GM18507 (cell line): ENCODE measurements around the gene PLA2G4F.

Source experiments
- DNase-seq: peaks from one replicate; pipeline ENCODE4 v3.0.0; 2011; ENCODE audit warnings: low read depth; ENCODE audit not compliant: insufficient read length; ENCODE audit errors: extremely low spot score
- FAIRE-seq: peaks from 2 replicates; lab custom pipeline; 2011; peaks lifted over from hg19 to GRCh38; lab: Jason Lieb, UNC

The PLA2G4F gene

DNA sequence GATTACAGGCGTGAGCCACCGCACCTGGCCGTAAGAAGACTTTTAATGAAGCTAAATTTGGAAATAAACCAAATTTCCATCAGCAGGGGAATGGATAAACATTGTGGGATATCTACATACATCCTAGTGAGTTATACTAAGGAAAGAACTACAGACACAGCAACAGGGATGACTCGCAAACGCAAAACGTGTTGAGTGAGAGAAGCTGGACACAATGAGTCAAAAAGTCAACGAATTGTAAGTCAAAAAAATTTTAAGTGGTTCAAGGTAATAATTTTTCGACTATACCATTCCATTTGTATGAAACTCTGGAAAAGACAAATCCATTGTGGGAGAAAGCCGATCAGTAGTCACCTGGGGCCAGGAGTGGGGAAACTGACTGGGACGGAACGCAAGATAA, 19.9 kb downstream of the PLA2G4F start:
- DNase-seq (no peak), FAIRE-seq (no peak)

DNA sequence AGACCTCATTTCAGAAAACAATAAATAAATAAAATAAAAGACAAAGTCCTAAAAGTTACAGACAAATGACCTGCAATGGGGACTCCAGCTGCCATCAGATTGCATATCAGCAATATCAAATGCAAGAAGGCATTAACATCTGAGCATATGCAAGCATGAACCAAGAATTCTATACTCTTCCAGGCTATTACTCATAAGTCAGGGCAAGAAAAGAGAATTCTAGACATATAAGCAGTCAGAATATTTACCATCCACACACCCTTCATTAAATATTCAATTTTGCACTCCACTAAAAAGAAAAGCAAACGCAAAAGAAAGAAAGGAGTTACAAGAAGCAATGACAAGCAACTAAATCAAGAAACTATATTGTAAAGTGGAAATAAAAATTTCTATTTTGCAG, 21.1 kb downstream of the PLA2G4F start:
- DNase-seq (no peak), FAIRE-seq (no peak)

DNA sequence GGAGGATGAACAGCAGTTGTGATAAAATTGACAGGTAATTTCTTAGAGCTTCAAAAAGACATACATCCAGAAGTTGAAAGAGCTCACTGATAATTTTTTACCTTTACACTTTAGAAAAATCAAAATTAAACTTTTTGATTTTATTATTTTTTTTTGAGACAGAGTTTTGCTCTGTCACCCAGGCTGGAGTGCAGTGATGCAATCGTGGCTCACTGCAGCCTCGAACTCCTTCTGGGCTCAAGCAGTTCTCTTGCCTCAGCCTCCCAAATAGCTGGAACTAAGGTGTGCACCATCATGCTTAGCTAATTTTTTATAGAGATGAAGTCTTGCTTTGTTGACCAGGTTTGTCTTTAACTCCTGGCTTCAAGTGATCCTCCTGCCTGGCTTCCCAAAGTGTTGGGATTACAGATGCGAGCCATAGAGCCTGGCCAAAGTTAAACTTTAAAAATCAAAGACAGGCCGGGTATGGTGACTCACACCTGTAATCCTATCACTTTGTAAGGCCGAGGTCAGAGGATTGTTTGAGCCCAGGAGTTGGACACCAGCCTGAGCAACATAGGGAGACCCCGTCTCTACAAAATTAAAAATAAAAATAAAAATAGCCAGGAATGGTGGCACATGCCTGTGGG, 21.7 kb downstream of the PLA2G4F start:
- DNase-seq, result no peak
- FAIRE-seq, result no peak

DNA sequence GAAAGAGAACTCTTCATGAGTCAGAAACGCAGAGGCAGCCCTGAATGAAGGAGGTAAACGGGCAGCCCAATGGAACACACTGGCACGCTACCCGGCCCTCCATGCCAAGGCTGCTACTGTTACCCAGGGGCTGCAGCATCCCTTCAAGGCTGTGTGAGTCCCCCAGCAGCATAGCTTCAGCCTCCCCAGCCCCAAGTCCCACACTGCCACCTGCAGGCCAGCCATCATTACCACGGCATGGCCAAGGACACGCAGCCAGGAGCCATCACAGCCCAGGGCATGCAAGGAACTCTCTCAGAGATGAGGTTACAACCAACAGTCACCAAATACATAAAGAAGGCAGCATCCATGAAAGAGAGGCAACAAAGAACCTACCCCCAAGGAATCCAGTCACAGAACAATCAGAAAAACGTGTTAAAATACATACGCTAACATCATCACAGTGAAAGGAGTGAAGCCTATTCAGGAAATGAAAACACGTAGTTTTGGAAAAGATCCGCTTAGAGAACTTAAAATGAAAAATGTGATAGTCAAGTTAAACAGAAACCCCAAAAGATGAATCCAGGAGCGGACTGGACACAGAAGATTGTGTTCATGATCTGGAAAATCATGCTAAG, 22.4 kb downstream of the PLA2G4F start:
- peak; percentile 33 for DNase-seq
- FAIRE-seq, result peak; percentile 73

DNA sequence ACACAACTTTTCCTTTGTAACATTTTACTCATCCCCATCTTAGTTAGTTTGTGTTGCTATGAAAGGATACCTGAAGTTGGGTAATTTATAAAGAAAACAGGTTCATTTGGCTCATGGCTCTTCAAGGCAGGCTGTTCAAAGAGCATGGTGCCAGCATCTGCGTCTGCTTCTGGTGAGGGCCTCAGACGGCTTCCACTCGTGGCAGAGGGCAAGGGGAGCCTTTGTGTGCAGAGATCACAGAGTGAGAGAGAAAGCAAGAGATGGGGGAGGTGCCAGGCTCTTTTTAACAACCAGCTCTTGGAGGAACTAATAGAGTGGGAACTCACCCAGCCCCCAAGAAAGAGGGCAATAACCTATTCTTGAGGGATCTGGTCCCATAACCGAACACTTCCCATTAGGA, 23.1 kb downstream of the PLA2G4F start:
- no peak for FAIRE-seq
- no peak for DNase-seq

DNA sequence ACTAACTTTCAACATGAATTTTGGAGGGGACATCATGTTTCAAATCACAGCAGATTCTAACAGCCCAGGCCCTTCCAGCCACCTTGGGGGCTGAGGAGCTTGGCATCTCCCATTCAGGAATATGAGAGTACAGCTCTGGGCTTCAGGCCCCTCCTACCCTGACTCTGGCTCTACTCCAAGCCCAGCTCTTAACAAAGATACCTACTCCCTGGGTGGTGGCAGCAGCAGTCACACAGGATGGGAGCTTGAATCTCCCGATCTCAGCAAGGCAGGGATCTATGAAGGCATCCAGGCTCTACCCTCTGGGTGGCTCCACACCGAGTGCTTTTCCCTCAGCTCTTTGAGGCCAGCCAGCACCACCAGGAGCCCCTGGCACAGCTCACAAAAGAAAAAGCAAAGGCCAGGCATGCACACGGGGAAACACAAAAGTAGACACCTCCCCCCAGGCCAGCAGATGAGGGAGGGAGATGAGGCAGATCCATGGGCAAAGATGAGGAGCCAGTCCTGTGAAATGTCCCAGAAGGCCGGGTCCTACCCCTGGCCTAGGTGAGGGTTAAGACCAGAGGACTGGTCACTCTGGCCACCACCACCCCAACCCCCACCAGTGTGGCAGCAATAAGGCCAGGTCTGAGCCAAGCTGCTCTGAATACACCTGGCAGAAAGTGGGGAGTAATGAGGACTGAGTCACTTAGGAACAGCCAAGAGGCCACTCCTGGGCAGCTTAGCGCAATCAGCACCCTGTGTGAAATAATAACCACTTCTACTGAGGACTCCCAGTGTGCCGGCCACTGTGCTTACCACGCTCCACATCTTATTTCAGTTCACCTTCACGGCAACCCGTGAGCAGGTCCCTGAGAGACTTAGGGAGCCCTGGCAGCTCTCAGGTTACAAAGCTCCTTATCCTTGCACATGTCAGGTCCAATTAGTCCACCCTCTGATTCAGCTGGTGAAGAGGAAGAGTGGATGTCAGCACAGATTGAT, 24.3 kb downstream of the PLA2G4F start:
- no peak for DNase-seq

DNA sequence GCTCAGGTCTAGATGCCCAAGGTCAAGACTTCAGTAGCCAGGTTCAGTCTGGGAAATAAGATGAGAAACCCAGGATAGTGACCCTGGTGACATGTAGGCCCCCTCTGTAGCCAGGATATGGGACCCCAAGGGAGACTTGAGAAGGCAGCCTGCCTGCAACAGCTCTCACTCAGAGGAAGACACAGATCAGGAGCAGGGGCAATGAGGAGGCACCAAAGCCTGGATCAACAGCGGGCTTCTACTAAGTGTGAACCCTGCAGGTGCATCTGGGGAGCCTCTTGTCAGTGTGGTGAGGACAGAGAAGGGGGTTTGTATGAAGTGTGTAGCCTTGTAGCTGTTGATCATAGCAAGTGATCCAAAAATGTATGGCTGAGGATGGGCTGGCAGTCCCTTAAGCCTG, 25.4 kb downstream of the PLA2G4F start:
- FAIRE-seq (no peak), DNase-seq (no peak)

More for the DNA sequence above, 24.3 kb downstream of the PLA2G4F start:
- no peak for FAIRE-seq

DNA sequence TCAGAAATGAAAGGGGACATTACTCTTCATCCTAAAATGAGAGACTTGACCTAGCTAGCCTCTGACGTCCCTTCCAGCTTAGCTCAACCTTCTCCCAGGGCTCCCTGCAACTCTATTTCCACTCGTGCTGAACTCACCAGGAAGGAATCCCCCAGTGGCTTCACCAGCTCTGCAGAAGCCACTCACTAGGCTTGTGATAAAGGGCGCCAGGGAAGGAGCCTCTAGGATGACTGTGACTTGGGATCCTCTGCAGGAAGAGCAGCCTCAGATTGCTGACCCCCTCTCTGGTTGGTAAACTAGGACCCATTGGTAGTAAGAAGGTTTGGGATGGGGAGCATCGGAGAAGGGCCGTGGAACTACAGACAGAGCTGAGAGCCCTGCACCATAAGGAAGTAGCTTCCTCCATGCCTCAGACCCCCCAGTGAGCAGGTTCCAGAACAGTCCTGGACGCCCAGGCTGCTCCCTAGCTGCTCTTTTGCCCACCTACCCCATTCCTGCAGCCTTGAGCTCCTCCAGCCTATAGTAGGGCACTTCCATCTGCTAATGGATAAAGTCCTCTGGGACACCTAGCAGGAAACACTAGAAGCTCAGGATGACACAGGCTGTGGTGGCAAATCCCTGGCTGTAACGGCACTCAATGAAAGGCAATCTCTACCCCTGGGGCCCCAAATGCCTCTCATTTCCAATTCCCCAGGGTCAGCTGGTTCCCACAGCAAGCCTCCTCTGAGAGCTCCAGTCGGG, 26.0 kb downstream of the PLA2G4F start:
- FAIRE-seq (no peak), DNase-seq (no peak)

DNA sequence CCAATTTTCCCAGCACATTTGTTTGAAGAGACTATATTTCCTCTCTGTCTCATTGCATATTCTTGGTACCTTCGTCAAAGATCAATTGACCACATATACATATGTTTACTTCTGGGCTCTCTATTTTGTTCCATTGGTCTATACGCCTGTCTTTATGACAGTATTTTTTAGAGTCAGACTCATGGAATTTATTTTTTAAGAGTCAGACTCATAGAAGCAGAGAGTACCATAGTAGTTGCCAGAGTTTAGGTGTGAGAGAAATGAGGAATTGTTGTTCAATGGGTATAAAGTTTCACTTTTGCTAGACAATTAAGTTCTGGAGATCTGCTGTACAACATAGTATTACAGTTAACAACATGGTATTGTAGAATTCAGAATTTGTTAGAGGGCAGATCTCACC, 27.1 kb downstream of the PLA2G4F start:
- DNase-seq, result no peak
- FAIRE-seq, result peak; percentile 9

DNA sequence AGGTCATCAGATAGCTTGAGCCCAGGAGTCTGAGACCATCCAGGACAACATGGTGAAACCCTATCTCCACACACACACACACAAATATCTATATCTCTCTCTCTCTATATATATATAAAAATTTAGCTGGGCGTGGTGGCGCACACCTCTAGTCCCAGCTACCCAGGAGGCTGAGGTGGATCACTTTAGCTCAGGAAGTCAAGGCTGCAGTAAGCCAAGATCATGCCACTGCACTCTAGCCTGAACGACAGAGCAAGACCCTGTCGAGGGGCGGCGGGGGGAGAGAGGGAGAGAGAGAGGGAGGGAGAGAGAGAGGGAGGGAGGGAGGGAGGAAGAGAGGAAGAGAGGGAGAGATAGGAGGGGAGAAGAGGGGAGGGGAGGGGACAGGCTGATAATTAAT, 28.0 kb downstream of the PLA2G4F start:
- FAIRE-seq (no peak), DNase-seq (no peak)

DNA sequence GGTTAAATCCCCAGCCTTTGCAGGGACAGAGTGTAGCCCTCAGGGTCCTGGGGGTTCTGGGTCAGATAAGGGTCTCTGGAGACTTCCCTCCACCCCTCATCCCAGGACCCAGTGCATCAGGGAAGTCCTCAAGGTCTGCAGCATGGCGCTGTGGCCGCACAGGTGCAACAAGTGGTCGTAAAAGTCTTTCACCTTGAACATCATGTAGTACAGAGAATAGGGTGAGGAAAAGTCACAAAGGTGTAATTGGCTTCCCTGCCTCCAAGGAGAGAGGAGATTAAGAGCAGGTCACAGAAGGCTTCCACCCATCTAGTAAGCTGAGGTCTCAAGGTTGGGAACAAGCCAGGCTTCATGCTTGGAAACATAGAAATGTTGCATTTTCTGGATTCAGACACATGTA, 32.9 kb downstream of the PLA2G4F start:
- no peak for DNase-seq
- no peak for FAIRE-seq

DNA sequence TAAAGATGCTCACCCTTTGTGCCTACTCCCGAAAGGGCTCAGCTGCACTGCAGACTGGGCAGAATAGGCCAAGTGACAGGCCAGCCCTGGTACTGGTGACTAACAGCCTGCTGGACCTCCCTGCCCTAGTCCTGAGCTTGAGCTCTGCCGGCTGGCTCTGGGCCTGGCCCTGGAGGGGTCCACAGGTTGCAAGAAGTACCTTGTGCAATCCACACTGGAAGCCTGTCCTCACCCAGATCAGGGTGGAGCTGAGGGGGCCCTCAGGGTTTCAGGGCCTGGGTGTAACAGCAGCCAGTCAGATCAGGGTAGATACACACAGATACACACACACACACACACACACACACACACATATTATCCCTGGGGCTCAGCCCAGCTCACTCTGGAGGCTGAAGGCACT, 34.8 kb downstream of the PLA2G4F start:
- FAIRE-seq, result no peak
- no peak for DNase-seq

DNA sequence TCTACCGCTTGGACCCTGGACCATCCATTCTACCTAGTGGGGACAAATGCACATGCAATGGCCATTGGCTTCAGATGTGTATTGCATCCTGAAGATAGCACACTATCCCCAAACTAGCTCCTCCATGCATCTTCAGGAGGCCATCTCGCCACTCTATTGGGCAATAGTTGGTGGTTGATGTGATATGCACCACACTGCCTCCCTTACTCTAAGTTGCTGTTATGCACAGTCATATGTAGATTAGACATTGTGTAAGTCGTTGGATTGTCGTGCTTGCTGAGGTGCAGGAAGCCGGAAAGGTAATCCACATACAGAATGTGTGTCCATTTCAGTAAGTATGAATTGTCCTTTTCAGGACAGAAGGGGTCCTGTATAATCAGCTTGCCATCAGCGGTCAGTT, 35.4 kb downstream of the PLA2G4F start:
- no peak for DNase-seq
- FAIRE-seq, result no peak

DNA sequence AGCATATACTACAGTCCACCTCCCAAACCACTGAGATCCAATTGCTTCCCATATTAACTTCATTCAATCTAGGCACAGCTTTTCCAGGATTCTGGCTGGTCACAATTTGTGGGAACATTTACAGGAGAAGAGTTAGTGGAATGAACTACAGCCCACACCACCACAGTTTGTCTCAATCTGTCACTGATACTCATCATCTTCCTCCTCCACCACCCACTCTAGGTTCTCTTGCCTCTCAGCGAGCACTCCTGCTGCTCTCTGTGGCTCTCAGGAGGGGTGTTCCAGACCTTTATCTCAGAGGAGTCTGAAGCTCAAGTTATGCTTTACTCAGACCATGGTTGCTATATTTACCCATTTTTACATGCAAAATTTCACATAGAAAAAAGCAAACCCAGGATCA, 36.2 kb downstream of the PLA2G4F start:
- FAIRE-seq (no peak), DNase-seq (no peak)

DNA sequence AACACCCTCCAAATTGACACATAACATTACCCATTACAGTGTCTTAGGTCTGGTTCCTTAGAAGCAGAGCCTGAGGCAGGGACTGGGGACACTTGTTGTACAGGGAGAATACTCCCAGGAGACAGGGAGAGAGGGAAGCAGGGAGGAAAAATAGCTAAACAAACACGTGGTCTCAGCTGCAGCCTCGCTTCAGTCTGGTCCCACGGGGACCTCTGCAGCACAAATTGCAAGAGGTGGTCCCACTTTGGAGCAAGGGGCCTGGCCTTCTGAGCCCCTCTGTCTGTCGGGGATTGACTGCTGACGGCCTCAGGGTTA, 37.0 kb downstream of the PLA2G4F start:
- FAIRE-seq (no peak), DNase-seq (no peak)

DNA sequence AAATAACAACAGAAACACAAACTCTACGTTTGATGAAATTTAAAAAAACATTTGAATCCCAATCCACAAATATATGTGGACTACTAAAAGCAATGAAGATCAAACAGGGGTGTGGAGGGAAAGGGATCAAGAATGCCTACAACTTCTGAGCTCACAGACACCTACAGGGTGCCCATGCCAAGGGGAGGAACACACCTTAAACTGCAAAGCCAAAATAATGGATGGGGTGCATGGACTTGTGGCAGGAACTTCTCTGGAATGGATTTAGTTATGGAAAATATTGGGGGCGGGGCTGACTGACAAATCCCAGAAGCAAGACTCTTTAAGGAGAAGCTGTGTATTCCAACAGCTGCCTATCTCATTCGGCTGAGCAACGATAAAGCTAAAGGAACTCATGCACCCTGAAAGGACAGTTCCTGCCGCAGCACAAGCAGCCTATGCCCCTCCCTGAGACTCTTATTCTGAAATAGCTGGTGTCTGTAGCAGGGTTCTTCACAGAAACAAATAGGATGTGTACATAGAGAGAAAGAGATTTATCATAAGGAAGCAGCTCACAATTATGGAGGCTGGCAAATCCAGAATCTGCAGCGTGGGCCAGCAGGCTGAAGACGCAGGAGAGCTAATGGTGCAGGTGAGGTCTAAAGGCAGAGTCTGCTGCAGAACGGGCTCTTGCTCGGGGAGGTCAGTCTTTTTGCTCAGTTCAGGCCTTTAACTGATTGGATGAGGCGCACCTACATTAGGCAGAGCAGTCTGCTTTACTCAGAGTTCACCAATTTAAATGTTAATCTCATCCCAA, 37.6 kb downstream of the PLA2G4F start:
- DNase-seq (no peak), FAIRE-seq (no peak)

DNA sequence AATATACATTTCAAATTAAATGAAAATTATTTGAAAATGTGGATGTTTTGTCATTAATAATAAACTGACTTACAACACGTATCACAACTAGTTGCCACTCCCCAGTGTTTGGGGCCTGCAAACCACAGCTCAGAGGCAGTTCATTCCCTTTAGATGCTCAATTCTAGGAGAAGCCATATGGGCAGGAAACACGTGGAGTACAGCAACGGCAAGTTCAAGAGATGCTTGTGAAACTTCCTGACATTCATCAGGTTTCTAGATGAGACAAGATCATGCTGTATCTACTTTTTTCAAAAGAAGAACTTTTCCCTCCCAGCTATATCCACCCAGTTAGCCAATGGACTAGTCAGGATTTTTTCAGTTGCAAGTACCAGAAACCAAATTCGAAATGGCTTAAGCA, 44.5 kb downstream of the PLA2G4F start:
- DNase-seq, result no peak
- no peak for FAIRE-seq

DNA sequence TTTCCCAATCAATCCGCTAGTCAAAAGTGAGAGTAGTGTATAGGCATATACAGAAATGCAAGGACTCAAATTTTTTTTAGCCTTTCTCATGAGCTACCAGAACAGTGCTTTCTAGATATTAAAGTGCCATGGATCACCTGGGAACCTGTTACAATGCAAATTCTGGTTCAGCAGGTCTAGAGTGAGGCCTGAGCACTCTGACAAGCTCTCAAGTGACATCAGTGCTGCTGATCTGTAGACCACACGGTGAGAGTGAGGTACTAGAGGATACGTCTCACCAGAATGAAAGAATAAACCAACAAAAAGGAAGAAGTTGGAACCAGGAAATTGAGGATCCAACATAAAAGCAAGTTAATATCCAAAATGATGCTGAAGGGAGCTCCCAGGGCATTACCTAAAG, 46.1 kb downstream of the PLA2G4F start:
- no peak for DNase-seq
- no peak for FAIRE-seq

DNA sequence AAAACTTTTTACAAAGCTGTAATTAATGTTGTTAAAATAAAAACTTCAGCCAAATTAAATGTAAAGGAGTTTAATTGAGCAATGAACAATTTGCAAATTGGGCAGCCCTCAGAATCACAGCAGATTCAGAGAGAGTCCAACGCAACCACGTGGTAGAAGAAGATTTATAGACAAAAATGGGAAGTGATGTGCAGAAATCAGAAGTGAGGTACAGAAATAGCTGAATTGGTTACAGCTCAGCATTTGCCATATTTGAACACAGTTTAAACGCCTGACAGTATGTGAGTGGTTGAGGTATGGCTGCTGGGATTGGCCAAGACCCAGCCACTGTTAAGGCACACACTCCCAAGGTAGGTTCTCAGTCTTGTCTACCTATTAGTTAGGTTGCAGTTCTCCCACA, 47.6 kb downstream of the PLA2G4F start:
- DNase-seq, result no peak

More for the DNA sequence above, 47.6 kb downstream of the PLA2G4F start:
- no peak for FAIRE-seq
